PC-3 (cell line): ENCODE results near the gene CYP21A2. TPM values are rescaled to one million over a fixed set of nuclear protein-coding genes. Genes with fewer than 3 reads are reported as not detected.

Experiments
- ATAC-seq: fragments of 200-7000 bp; cut with Tn5 transposase; 2 replicates; pipeline ENCODE4 v1.9.1; 2020; ENCODE audit warnings: mild to moderate bottlenecking, moderate library complexity
- BruUV-seq: library from RNA; stranded (reverse); fragments of 400-500 nt; replicated peaks from 2 replicates; lab custom pipeline; 2021; lab: Mats Ljungman, UMichigan
- CTCF ChIA-PET: fragments of 300-600 bp; sonication (Branson Sonifier 250); formaldehyde crosslinking; loops from one replicate; lab custom pipeline; 2022; ENCODE audit warnings: antibody characterized with exemption; lab: Charles Lee
- POLR2A ChIA-PET: fragments of 300-600 bp; sonication (Branson Sonifier 250); formaldehyde crosslinking; loops from one replicate; lab custom pipeline; 2022; ENCODE audit warnings: antibody characterized with exemption; ENCODE audit not compliant: unreplicated experiment; lab: Charles Lee
- DNase-seq: peaks from one replicate; pipeline ENCODE4 v3.0.0-alpha.2; 2015
- H2AFZ ChIP-seq: fragments of 300-600 bp; sonication (generic); 2 replicates; pipeline ENCODE4 v1.6.0; 2016; ENCODE audit warnings: antibody characterized with exemption, low read length
- H3F3A ChIP-seq: fragments of 300-600 bp; sonication (generic); one replicate; pipeline ENCODE4 v1.6.0; 2017; ENCODE audit warnings: antibody characterized with exemption, low read length, control low read depth, mild to moderate bottlenecking; ENCODE audit not compliant: unreplicated experiment
- H3K27ac ChIP-seq: fragments of 300-600 bp; sonication (generic); 2 replicates; pipeline ENCODE4 v1.5.1; 2016; ENCODE audit warnings: mild to moderate bottlenecking, low read length
- H3K27me3 ChIP-seq: fragments of 300-600 bp; sonication (generic); 2 replicates; pipeline ENCODE4 v1.6.1; 2016; ENCODE audit warnings: low read length, mixed read lengths
- H3K36me3 ChIP-seq: fragments of 300-600 bp; sonication (generic); 2 replicates; pipeline ENCODE4 v1.6.1; 2016; ENCODE audit warnings: low read depth, mixed run types, low read length, mixed read lengths
- H3K4me1 ChIP-seq: fragments of 300-600 bp; sonication (generic); 2 replicates; pipeline ENCODE4 v1.5.1; 2016; ENCODE audit warnings: low read length; ENCODE audit not compliant: insufficient read depth
- H3K4me2 ChIP-seq: fragments of 300-600 bp; sonication (generic); 2 replicates; pipeline ENCODE4 v1.6.0; 2016; ENCODE audit warnings: low read length
- H3K4me3 ChIP-seq: fragments of 300-600 bp; sonication (generic); 2 replicates; pipeline ENCODE4 v1.5.1; 2016; ENCODE audit warnings: mild to moderate bottlenecking, low read length, mixed read lengths
- H3K79me2 ChIP-seq: fragments of 300-600 bp; sonication (generic); 2 replicates; pipeline ENCODE4 v1.6.1; 2017; ENCODE audit warnings: low read length, mixed read lengths
- H3K9ac ChIP-seq: fragments of 300-600 bp; sonication (generic); 2 replicates; pipeline ENCODE4 v1.6.0; 2016; ENCODE audit warnings: mild to moderate bottlenecking, low read length
- H3K9me2 ChIP-seq: fragments of 300-600 bp; sonication (generic); replicated peaks from 2 replicates; pipeline ENCODE4 v1.6.1; 2016; ENCODE audit warnings: mixed run types, low read length, mixed read lengths
- H3K9me3 ChIP-seq: fragments of 300-600 bp; sonication (generic); 2 replicates; pipeline ENCODE4 v1.6.1; 2016; ENCODE audit warnings: low read length, mixed read lengths
- H4K20me1 ChIP-seq: fragments of 300-600 bp; sonication (generic); 2 replicates; pipeline ENCODE4 v1.6.1; 2016; ENCODE audit warnings: low read length, mixed read lengths
- EZH2 ChIP-seq: fragments of 300-600 bp; sonication (generic); IDR thresholded peaks from one replicate; pipeline ENCODE4 v1.6.1; 2017; ENCODE audit warnings: antibody characterized with exemption, mild to moderate bottlenecking, low read length; ENCODE audit not compliant: unreplicated experiment
- EZH2phosphoT487 ChIP-seq: fragments of 300-600 bp; sonication (generic); IDR thresholded peaks from 2 replicates; pipeline ENCODE4 v1.6.1; 2018; ENCODE audit warnings: mild to moderate bottlenecking, antibody characterized with exemption, low read length, borderline replicate concordance
- intact Hi-C: fragments of 100-400 bp; cut with micrococcal nuclease; formaldehyde crosslinking; loops from 2 replicates; pipeline ENCODE4 v1.9.0; 2023
- total RNA-seq: library from RNA; depleted of rRNA; stranded (reverse); fragments of >200 nt; gene quantifications from 2 replicates; pipeline ENCODE4 v1.2.3, GENCODE V29; 2014
- TF ChIP-seq, protein P1 (sequence below): fragments of 300-600 bp; sonication (generic); conservative IDR thresholded peaks from 2 replicates; pipeline ENCODE4 v1.5.1; 2017; ENCODE audit warnings: antibody characterized with exemption, low read depth, mild to moderate bottlenecking, low read length

The CYP21A2 gene
- total RNA-seq, 1 experiment from 2014 or later = not detected

DNA sequence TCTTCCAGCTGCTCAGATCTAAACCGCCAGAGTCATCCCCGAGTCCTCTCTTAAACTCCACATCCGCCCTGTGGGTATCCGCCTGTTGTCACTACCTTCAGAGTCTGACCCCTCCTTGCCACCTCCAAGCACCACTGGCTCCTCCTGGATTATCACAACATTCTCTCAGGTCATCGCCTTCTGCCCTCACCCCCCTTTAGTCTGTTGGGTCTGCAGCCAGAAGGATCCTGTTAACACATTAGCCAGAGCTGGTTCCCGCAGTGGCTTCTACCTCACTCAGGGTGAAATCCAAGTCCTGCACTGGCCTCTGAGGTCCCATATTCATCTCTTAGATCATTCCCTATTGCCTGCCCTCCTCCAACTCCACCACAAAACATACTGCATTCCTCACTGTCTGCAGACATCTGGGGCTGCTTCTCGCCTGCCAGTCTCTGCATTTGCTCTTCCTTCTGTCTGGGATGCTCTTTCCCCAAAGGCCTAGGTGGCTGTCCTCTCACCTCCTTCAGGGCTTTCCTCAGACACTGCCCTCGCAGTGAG lies 36.8 kb downstream of the CYP21A2 start:
- Histone ChIP-seq H3K4me2 (no peak overlapping the region), H3K4me3 (no peak overlapping the region), H3K9me2 (no peaks in the 10 kb centered on the region), H3K27me3 (no peaks in the 10 kb centered on the region), H3K4me1 (peaks cover 8% of the 10 kb centered on the region), H4K20me1 (no peaks in the 10 kb centered on the region), H3K79me2 (no peaks in the 10 kb centered on the region), H3K36me3 (no peaks in the 10 kb centered on the region), H3F3A (no peaks in the 10 kb centered on the region), H3K9me3 (no peaks in the 10 kb centered on the region), H3K9ac (no peak overlapping the region), H3K27ac (no peak overlapping the region), H2AFZ (no peak overlapping the region)
- ChIA-PET POLR2A (interaction anchor here (0.6 kb wide), 1 partner anchor 12 kb away, joined by 3 read pairs; no protein-coding TSS in a partner anchor), CTCF (no interaction called here)
- intact Hi-C loops = no loop called here
- no peak for DNase-seq
- TF ChIP-seq, protein P1, sequence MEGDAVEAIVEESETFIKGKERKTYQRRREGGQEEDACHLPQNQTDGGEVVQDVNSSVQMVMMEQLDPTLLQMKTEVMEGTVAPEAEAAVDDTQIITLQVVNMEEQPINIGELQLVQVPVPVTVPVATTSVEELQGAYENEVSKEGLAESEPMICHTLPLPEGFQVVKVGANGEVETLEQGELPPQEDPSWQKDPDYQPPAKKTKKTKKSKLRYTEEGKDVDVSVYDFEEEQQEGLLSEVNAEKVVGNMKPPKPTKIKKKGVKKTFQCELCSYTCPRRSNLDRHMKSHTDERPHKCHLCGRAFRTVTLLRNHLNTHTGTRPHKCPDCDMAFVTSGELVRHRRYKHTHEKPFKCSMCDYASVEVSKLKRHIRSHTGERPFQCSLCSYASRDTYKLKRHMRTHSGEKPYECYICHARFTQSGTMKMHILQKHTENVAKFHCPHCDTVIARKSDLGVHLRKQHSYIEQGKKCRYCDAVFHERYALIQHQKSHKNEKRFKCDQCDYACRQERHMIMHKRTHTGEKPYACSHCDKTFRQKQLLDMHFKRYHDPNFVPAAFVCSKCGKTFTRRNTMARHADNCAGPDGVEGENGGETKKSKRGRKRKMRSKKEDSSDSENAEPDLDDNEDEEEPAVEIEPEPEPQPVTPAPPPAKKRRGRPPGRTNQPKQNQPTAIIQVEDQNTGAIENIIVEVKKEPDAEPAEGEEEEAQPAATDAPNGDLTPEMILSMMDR = no peak
- TF ChIP-seq EZH2 (no peak), EZH2phosphoT487 (no peak)
- BruUV-seq = no TSS peak
- ATAC-seq = no peak

GRCh38 chr6:32075781-32076180 lies 37.6 kb downstream of the CYP21A2 start:
- ChIA-PET CTCF (no interaction called here), POLR2A (no interaction called here)
- Histone ChIP-seq H3K9me2 (no peaks in the 10 kb centered on the region), H3K27me3 (no peaks in the 10 kb centered on the region), H4K20me1 (no peaks in the 10 kb centered on the region), H3K79me2 (no peaks in the 10 kb centered on the region), H3K9ac (no peak overlapping the region), H3K4me2 (no peak overlapping the region), H3K4me3 (no peak overlapping the region), H3K36me3 (no peaks in the 10 kb centered on the region), H3F3A (no peaks in the 10 kb centered on the region), H3K27ac (no peak overlapping the region), H2AFZ (no peak overlapping the region), H3K4me1 (peaks cover 13% of the 10 kb centered on the region), H3K9me3 (no peaks in the 10 kb centered on the region)
- BruUV-seq = no TSS peak
- ATAC-seq (no peak), DNase-seq (peak; percentile 14)
- intact Hi-C loops = no loop called here
- TF ChIP-seq, protein P1 = no peak
- no peak for TF ChIP-seq EZH2
- no peak for TF ChIP-seq EZH2phosphoT487

DNA sequence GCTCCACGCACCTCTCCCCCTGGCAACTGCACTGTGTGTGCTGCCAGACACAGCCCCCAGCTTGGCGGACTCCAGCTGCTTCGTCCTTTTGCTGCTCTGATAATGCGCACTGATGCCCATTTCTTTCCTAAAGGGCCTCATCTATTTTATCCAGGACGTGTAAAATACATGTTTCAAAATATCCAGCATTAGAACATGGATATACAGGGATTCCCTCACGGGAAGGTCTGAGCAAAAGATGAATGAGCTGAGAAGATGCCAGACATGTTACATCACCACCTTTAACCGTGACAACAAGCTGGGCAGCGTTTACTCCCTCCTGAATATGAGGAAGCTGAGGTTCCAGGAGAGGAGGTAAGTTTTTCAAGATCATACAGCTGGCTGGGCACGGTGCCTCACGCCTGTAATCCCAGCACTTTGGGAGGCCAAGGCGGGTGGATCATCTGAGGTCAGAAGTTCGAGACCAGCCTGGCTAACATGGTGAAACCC lies 38.1 kb downstream of the CYP21A2 start:
- Histone ChIP-seq H2AFZ (no peak overlapping the region), H3K79me2 (no peaks in the 10 kb centered on the region), H3K9me3 (no peaks in the 10 kb centered on the region), H3K27me3 (no peaks in the 10 kb centered on the region), H3K4me3 (no peak overlapping the region), H3K4me1 (peaks cover 18% of the 10 kb centered on the region), H3F3A (no peaks in the 10 kb centered on the region), H3K27ac (no peak overlapping the region), H3K9ac (no peak overlapping the region), H3K36me3 (no peaks in the 10 kb centered on the region), H3K9me2 (no peaks in the 10 kb centered on the region), H4K20me1 (no peaks in the 10 kb centered on the region), H3K4me2 (no peak overlapping the region)
- no TSS peak for BruUV-seq
- peak; percentile 57 for DNase-seq
- ChIA-PET CTCF (no interaction called here), POLR2A (no interaction called here)
- peak; percentile 18 for ATAC-seq
- intact Hi-C loops = no loop called here
- TF ChIP-seq EZH2 (no peak), EZH2phosphoT487 (no peak)
- TF ChIP-seq, protein P1 = no peak
